Upper lobe of right lung (tissue), 1 donor: ENCODE data around the gene HLA-DOA. TPM values are rescaled to one million over a fixed set of nuclear protein-coding genes. Genes with fewer than 3 reads are reported as not detected.

Experiments
- ATAC-seq: fragments of 200-7000 bp; cut with Tn5 transposase; one replicate; pipeline ENCODE4 v1.9.1; 2020; ENCODE audit warnings: mild to moderate bottlenecking, moderate library complexity
- DNase-seq: peaks from one replicate; pipeline ENCODE4 v3.0.0-alpha.2; 2020
- H3K27ac ChIP-seq: fragments of 200-600 bp; one replicate; pipeline ENCODE4 v1.8.0; 2022
- H3K27me3 ChIP-seq: fragments of 200-600 bp; one replicate; pipeline ENCODE4 v1.8.0; 2022; ENCODE audit warnings: mild to moderate bottlenecking
- H3K36me3 ChIP-seq: fragments of 200-600 bp; one replicate; pipeline ENCODE4 v1.8.0; 2022
- H3K4me1 ChIP-seq: fragments of 200-600 bp; one replicate; pipeline ENCODE4 v1.8.0; 2022
- H3K4me3 ChIP-seq: fragments of 200-600 bp; one replicate; pipeline ENCODE4 v1.8.0; 2022; ENCODE audit warnings: mild to moderate bottlenecking
- H3K9me3 ChIP-seq: fragments of 200-600 bp; one replicate; pipeline ENCODE4 v1.8.0; 2022
- CTCF ChIP-seq: fragments of 200-600 bp; IDR thresholded peaks from one replicate; pipeline ENCODE4 v1.8.0; 2022; ENCODE audit warnings: antibody characterized with exemption
- intact Hi-C: fragments of 100-400 bp; cut with DNase I; formaldehyde crosslinking; loops from one replicate; pipeline ENCODE4 v1.11.0; 2022
- total RNA-seq: library from RNA; stranded (reverse); fragmentation: NEBNext Ultra II Directional; extraction: Animal tissue kit (Norgen Biotek cat#: 25700); gene quantifications from one replicate; pipeline ENCODE4 v1.2.1, GENCODE V29; 2021
- donor health status: DM: no; HTN: yes; CAD: no; lungs with severe emphysema.

HLA-DOA gene
- total RNA-seq, 1 donor from 2014 or later = 25.2 TPM

DNA sequence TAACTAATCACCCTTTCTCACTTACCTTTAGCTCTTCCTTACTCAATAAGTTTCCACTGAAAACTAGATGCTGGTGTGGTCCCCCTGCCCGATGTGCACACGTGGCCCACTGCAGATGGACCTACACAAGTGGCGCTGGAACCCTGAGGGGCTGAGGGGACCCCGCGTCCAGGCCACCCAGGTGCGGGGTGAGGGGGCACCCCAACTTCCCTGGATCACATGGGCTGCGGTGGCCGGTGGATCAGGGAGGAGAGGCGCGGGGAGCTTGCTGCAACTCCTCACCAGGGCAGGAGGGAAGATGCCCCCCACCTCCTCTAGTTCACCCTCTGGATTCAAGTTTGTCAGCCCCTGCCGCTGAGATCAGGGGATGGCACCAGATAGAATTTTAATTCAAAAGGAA, 12.5 kb upstream of the HLA-DOA start:
- no peak for ATAC-seq
- H3K9me3 ChIP-seq = no peaks in the 10 kb centered on the region
- H3K4me3 ChIP-seq = no peak overlapping the region
- no peak overlapping the region for H3K27ac ChIP-seq
- intact Hi-C loops = no loop called here
- DNase-seq = no peak
- no peaks in the 10 kb centered on the region for H3K27me3 ChIP-seq
- no peak for TF ChIP-seq CTCF
- H3K4me1 ChIP-seq = peaks cover 17% of the 10 kb centered on the region
- H3K36me3 ChIP-seq = no peaks in the 10 kb centered on the region

- no peaks in the 10 kb centered on the region for H3K36me3 ChIP-seq
- no peaks in the 10 kb centered on the region for H3K27me3 ChIP-seq
- no peak for TF ChIP-seq CTCF
- ATAC-seq = no peak
- no peaks in the 10 kb centered on the region for H3K9me3 ChIP-seq
- peaks cover 21% of the 10 kb centered on the region for H3K4me1 ChIP-seq
- intact Hi-C loops = loop anchor here (10.0 kb wide), 1 partner anchor 225 kb away; no protein-coding TSS in a partner anchor
- peak overlapping the region; percentile 92 for H3K27ac ChIP-seq
- no peak for DNase-seq
- H3K4me3 ChIP-seq = peak overlapping the region; percentile 23
Observed at GRCh38 chr6:33019372-33019771, 10.0 kb upstream of the HLA-DOA start.

- TF ChIP-seq CTCF = no peak
- no peaks in the 10 kb centered on the region for H3K36me3 ChIP-seq
- intact Hi-C loops = loop anchor here (10.0 kb wide), 1 partner anchor 226 kb away; no protein-coding TSS in a partner anchor
- ATAC-seq (peak; percentile 96), DNase-seq (peak; percentile 84)
- peaks cover 21% of the 10 kb centered on the region for H3K4me1 ChIP-seq
- H3K9me3 ChIP-seq = no peaks in the 10 kb centered on the region
- peak overlapping the region; percentile 92 for H3K27ac ChIP-seq
- no peaks in the 10 kb centered on the region for H3K27me3 ChIP-seq
- H3K4me3 ChIP-seq = peak overlapping the region; percentile 23
Observed at GRCh38 chr6:33018904-33019303, 9.5 kb upstream of the HLA-DOA start.

GRCh38 chr6:33018418-33018817, 9.0 kb upstream of the HLA-DOA start:
- intact Hi-C loops = loop anchor here (10.0 kb wide), 1 partner anchor 226 kb away; no protein-coding TSS in a partner anchor
- Histone ChIP-seq H3K27me3 (no peaks in the 10 kb centered on the region), H3K27ac (peak overlapping the region; percentile 92), H3K4me3 (peak overlapping the region; percentile 23), H3K4me1 (peaks cover 21% of the 10 kb centered on the region), H3K36me3 (no peaks in the 10 kb centered on the region), H3K9me3 (no peaks in the 10 kb centered on the region)
- no peak for TF ChIP-seq CTCF
- DNase-seq (no peak), ATAC-seq (no peak)

DNA sequence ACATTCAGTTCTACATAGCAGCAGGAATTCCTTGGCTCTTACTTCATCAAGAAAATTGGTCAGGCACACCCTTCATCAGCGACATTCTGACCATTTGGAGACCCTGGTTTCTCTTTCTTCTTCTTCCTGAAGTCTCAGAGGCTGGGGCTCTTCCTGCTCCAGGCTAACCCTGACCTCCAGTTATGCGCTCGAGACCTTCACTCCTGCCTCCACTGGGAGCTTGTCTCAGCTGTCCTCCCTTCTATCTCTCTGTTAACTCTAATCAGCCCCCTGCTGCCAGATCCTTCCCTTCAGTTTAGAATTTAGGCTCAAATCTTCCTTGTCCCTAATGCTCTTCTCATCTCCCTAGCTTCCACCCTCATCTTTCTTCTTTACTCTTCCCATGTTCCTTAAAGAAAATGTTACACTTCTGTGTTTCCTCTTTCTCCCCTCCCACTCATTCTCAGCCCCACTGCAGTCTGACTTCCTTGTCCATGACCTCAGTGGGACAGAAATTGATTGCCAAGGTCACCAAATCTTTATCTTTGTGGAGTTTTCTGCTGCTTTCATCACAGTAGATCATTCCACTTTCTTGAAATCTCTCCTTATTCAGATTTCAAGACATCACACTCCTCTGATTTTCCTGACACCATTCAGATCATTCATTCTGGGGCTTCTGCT, 8.4 kb upstream of the HLA-DOA start:
- H3K27ac ChIP-seq = peak overlapping the region; percentile 92
- TF ChIP-seq CTCF = no peak
- H3K4me3 ChIP-seq = peak overlapping the region; percentile 15
- H3K27me3 ChIP-seq = no peaks in the 10 kb centered on the region
- H3K9me3 ChIP-seq = no peaks in the 10 kb centered on the region
- intact Hi-C loops = loop anchor here (10.0 kb wide), 1 partner anchor 227 kb away; no protein-coding TSS in a partner anchor
- ATAC-seq (peak; percentile 50), DNase-seq (no peak)
- peaks cover 21% of the 10 kb centered on the region for H3K4me1 ChIP-seq
- no peaks in the 10 kb centered on the region for H3K36me3 ChIP-seq
